ENCODE measurements around the gene CACNA2D2.

CACNA2D2 gene

GRCh38 chr3:50419595-50420370 is 83.7 kb downstream of the CACNA2D2 start:
- DNase-seq = no peak

- DNase-seq = no peak
Observed at GRCh38 chr3:50418850-50419249, 84.6 kb downstream of the CACNA2D2 start.

GRCh38 chr3:50417637-50418033 is 85.8 kb downstream of the CACNA2D2 start:
- no peak for DNase-seq

- DNase-seq = no peak
Observed at GRCh38 chr3:50416736-50417636, 86.4 kb downstream of the CACNA2D2 start.

GRCh38 chr3:50415816-50416215 is 87.6 kb downstream of the CACNA2D2 start:
- DNase-seq = no peak

- no peak for DNase-seq
Observed at GRCh38 chr3:50415061-50415460, 88.4 kb downstream of the CACNA2D2 start.

- DNase-seq = no peak
Observed at GRCh38 chr3:50414616-50415015, 88.8 kb downstream of the CACNA2D2 start.

GRCh38 chr3:50412231-50412754 is 91.1 kb downstream of the CACNA2D2 start:
- no peak for DNase-seq

- DNase-seq = no peak
Observed at GRCh38 chr3:50411229-50411628, 92.2 kb downstream of the CACNA2D2 start.

GRCh38 chr3:50410608-50411139 is 92.8 kb downstream of the CACNA2D2 start:
- DNase-seq = no peak

GRCh38 chr3:50410185-50410584 is 93.2 kb downstream of the CACNA2D2 start:
- no peak for DNase-seq

- DNase-seq = no peak
Observed at GRCh38 chr3:50408443-50408944, 94.9 kb downstream of the CACNA2D2 start.

GRCh38 chr3:50406487-50406886 is 96.9 kb downstream of the CACNA2D2 start:
- DNase-seq = no peak

GRCh38 chr3:50405249-50405648 is 98.2 kb downstream of the CACNA2D2 start:
- DNase-seq = peak in 1 of 2 donors; percentile 9

- no peak for DNase-seq
Observed at GRCh38 chr3:50401978-50402595, 101.3 kb downstream of the CACNA2D2 start.

- no peak for DNase-seq
Observed at GRCh38 chr3:50396502-50396901, 106.9 kb downstream of the CACNA2D2 start.

- no peak for DNase-seq
Observed at GRCh38 chr3:50395070-50395860, 108.2 kb downstream of the CACNA2D2 start.

GRCh38 chr3:50393061-50393460 is 110.4 kb downstream of the CACNA2D2 start:
- DNase-seq = no peak

- no peak for DNase-seq
Observed at GRCh38 chr3:50392101-50392715, 111.2 kb downstream of the CACNA2D2 start.

GRCh38 chr3:50390508-50391224 is 112.8 kb downstream of the CACNA2D2 start:
- no peak for DNase-seq

- no peak for DNase-seq
Observed at GRCh38 chr3:50389414-50389767, 114.0 kb downstream of the CACNA2D2 start.

Data from activated CD4-positive, alpha-beta T cell treated with anti-CD3 and anti-CD28 coated beads for 4 hours (primary cell).